IMR-90 (cell line): ENCODE results near the gene ZNF546. TPM values are rescaled to one million over a fixed set of nuclear protein-coding genes. Genes with fewer than 3 reads are reported as not detected.

Source experiments
- ATAC-seq: fragments of 200-7000 bp; cut with Tn5 transposase; 2 replicates; pipeline ENCODE4 v1.9.1; 2020; ENCODE audit warnings: low read depth, mild to moderate bottlenecking, moderate library complexity
- BruUV-seq: library from RNA; stranded (reverse); fragments of 400-500 nt; replicated peaks from 2 replicates; lab custom pipeline; 2021; lab: Mats Ljungman, UMichigan
- CTCF ChIA-PET: fragments of 300-600 bp; formaldehyde crosslinking; extraction: SDS; loops from one replicate; lab custom pipeline; 2021; ENCODE audit warnings: antibody characterized with exemption; lab: Yijun Ruan, JAX
- POLR2A ChIA-PET: fragments of 300-600 bp; sonication (Branson Sonifier 250); formaldehyde crosslinking; loops from one replicate; lab custom pipeline; 2022; ENCODE audit warnings: antibody characterized with exemption; ENCODE audit not compliant: unreplicated experiment; lab: Charles Lee
- DNase-seq: peaks from one replicate; pipeline ENCODE4 v3.0.0; 2013
- H2AFZ ChIP-seq: replicated peaks from 2 replicates; pipeline ENCODE3; 2013; ENCODE audit warnings: low read length, mild to moderate bottlenecking; ENCODE audit not compliant: poor library complexity
- H2AK5ac ChIP-seq: 2 replicates; pipeline ENCODE4 v1.6.1; 2013; ENCODE audit warnings: low read depth, low read length, inconsistent platforms
- H2AK9ac ChIP-seq: replicated peaks from 2 replicates; pipeline ENCODE3; 2013; ENCODE audit warnings: mild to moderate bottlenecking, low read depth, low read length, moderate library complexity; ENCODE audit not compliant: poor library complexity
- H2BK120ac ChIP-seq: 2 replicates; pipeline ENCODE4 v1.6.1; 2013; ENCODE audit warnings: low read depth, low read length, inconsistent platforms
- H2BK15ac ChIP-seq: 3 replicates; pipeline ENCODE4 v1.6.1; 2013; ENCODE audit warnings: low read depth, low read length, inconsistent platforms
- H2BK20ac ChIP-seq: 2 replicates; pipeline ENCODE4 v1.6.1; 2013; ENCODE audit warnings: low read depth, mild to moderate bottlenecking, inconsistent platforms, low read length, moderate library complexity
- H2BK5ac ChIP-seq: 2 replicates; pipeline ENCODE4 v1.6.1; 2013; ENCODE audit warnings: mild to moderate bottlenecking, low read depth, low read length, inconsistent platforms; ENCODE audit not compliant: poor library complexity, severe bottlenecking
- H3K14ac ChIP-seq: replicated peaks from 2 replicates; pipeline ENCODE4 v1.6.1; 2013; ENCODE audit warnings: low read depth, low read length, inconsistent platforms
- H3K18ac ChIP-seq: 2 replicates; pipeline ENCODE4 v1.6.1; 2013; ENCODE audit warnings: low read depth, low read length, control low read depth
- H3K23ac ChIP-seq: 2 replicates; pipeline ENCODE4 v1.6.1; 2013; ENCODE audit warnings: low read depth, low read length, inconsistent platforms
- H3K27ac ChIP-seq: 2 replicates; pipeline ENCODE4 v1.5.1; 2013; ENCODE audit warnings: mild to moderate bottlenecking, control low read depth, low read length; ENCODE audit not compliant: insufficient read depth
- H3K27me3 ChIP-seq: 2 replicates; pipeline ENCODE4 v1.6.1; 2013; ENCODE audit warnings: low read length; ENCODE audit not compliant: control insufficient read depth, insufficient read depth
- H3K36me3 ChIP-seq: 2 replicates; pipeline ENCODE4 v1.6.1; 2013; ENCODE audit warnings: low read length, mixed read lengths; ENCODE audit not compliant: control insufficient read depth, insufficient read depth
- H3K4ac ChIP-seq: 2 replicates; pipeline ENCODE4 v1.6.1; 2013; ENCODE audit warnings: low read depth, low read length, inconsistent platforms
- H3K4me1 ChIP-seq: 2 replicates; pipeline ENCODE4 v1.6.1; 2013; ENCODE audit warnings: low read length, mixed read lengths; ENCODE audit not compliant: control insufficient read depth, insufficient read depth
- H3K4me2 ChIP-seq: 2 replicates; pipeline ENCODE4 v1.6.1; 2013; ENCODE audit warnings: low read depth, mild to moderate bottlenecking, control low read depth, low read length, moderate library complexity
- H3K4me3 ChIP-seq: 2 replicates; pipeline ENCODE4 v1.5.1; 2013; ENCODE audit warnings: low read depth, mild to moderate bottlenecking, control low read depth, low read length, moderate library complexity; ENCODE audit not compliant: insufficient read depth
- H3K56ac ChIP-seq: 2 replicates; pipeline ENCODE4 v1.6.1; 2013; ENCODE audit warnings: low read length, inconsistent platforms; ENCODE audit not compliant: insufficient read depth; ENCODE audit errors: extremely low read depth
- H3K79me1 ChIP-seq, 2 experiments: 2 replicates each; pipeline ENCODE4 v1.6.1; 2013; ENCODE audit warnings: low read length in 2 of 2, inconsistent platforms in 1 of 2, low read depth in 1 of 2
- H3K9ac ChIP-seq: 2 replicates; pipeline ENCODE4 v1.6.1; 2013; ENCODE audit warnings: low read depth, low read length, control low read depth
- H3K9me1 ChIP-seq: 2 replicates; pipeline ENCODE4 v1.6.1; 2013; ENCODE audit warnings: low read length, inconsistent platforms; ENCODE audit not compliant: insufficient read depth
- H3K9me3 ChIP-seq: 2 replicates; pipeline ENCODE4 v1.6.1; 2013; ENCODE audit warnings: low read length; ENCODE audit not compliant: control insufficient read depth, insufficient read depth
- H4K20me1 ChIP-seq: 2 replicates; pipeline ENCODE4 v1.6.1; 2013; ENCODE audit warnings: low read length, inconsistent platforms; ENCODE audit not compliant: insufficient read depth
- H4K5ac ChIP-seq: 2 replicates; pipeline ENCODE4 v1.6.1; 2013; ENCODE audit warnings: mild to moderate bottlenecking, low read depth, low read length, control low read depth
- H4K8ac ChIP-seq, 2 experiments: 2 replicates each; pipeline ENCODE4 v1.6.1; 2013; ENCODE audit warnings: low read depth in 2 of 2, low read length in 2 of 2, control low read depth in 1 of 2, inconsistent platforms in 1 of 2
- H4K91ac ChIP-seq: 2 replicates; pipeline ENCODE4 v1.6.1; 2013; ENCODE audit warnings: low read depth, low read length, inconsistent platforms; ENCODE audit not compliant: insufficient read depth
- BHLHE40 ChIP-seq: fragments of 150-350 bp; IDR thresholded peaks from 2 replicates; pipeline ENCODE4 v1.6.1; 2016; ENCODE audit warnings: mild to moderate bottlenecking, low read depth, low read length
- CHD1 ChIP-seq: IDR thresholded peaks from 2 replicates; pipeline ENCODE4 v1.6.1; 2012; ENCODE audit warnings: low read depth, low read length, improper control_type of control experiment
- CTCF ChIP-seq: conservative IDR thresholded peaks from 2 replicates; pipeline ENCODE4 v1.5.1; 2012; ENCODE audit warnings: mild to moderate bottlenecking, low read depth, low read length, improper control_type of control experiment
- NFE2L2 ChIP-seq: fragments of 150-350 bp; IDR thresholded peaks from 2 replicates; pipeline ENCODE4 v1.6.1; 2016; ENCODE audit warnings: low read depth, mild to moderate bottlenecking, low read length
- RCOR1 ChIP-seq: IDR thresholded peaks from 2 replicates; pipeline ENCODE4 v1.6.1; 2012; ENCODE audit warnings: mild to moderate bottlenecking, low read length, improper control_type of control experiment; ENCODE audit not compliant: insufficient replicate concordance
- RFX5 ChIP-seq: IDR thresholded peaks from 2 replicates; pipeline ENCODE4 v1.8.0; 2012; ENCODE audit warnings: low read depth, mild to moderate bottlenecking, low read length, moderate library complexity
- WGBS, 2 experiments: methylation state at CpG; one replicate each; pipeline versions ENCODE4 v1.1.5 to v1.1.7; 2013; ENCODE audit warnings: missing lambda C conversion rate in 2 of 2; ENCODE audit not compliant: insufficient read length in 1 of 2; ENCODE audit errors: extremely low coverage in 2 of 2; 5-methylcytosine and 5-hydroxymethylcytosine counted together
- dilution Hi-C: fragments of 300-500 bp; cut with HindIII; formaldehyde crosslinking; loops from one replicate; pipeline ENCODE4 v1.14.3; 2018; ENCODE audit warnings: low sequenced_read_pairs; ENCODE audit not compliant: unreplicated experiment
- in situ Hi-C: fragments of 300-500 bp; cut with MboI; formaldehyde crosslinking; loops from 3 replicates; pipeline ENCODE4 v1.14.3; 2019; ENCODE audit warnings: low sequenced_read_pairs, inconsistent platforms, mixed read lengths
- intact Hi-C: fragments of 100-400 bp; cut with micrococcal nuclease; formaldehyde crosslinking; loops from 2 replicates; pipeline ENCODE4 v1.10.0; 2022
- polyA plus RNA-seq, 3 experiments: library from polyadenylated mRNA; depleted of rRNA; stranded (reverse); fragments of >200 nt; gene quantifications; 2 replicates each; pipeline ENCODE4 v1.2.3, GENCODE V29; 2012; ENCODE audit warnings: low replicate concordance in 1 of 3
- total RNA-seq: library from RNA; depleted of rRNA; stranded (reverse); fragments of >200 nt; gene quantifications from 2 replicates; pipeline ENCODE4 v1.2.3, GENCODE V29; 2012

The ZNF546 gene
- total and polyA plus RNA-seq, 2 of the 4 experiments (the other 2 are of a cell fraction): 1.6 to 6.5 TPM

- Histone ChIP-seq H3K36me3 (no peaks in the 10 kb centered on the region; the same call in 1 of the 2 replicates), H3K4ac (no peak overlapping the region), H2AFZ (no peak overlapping the region), H4K5ac (no peak overlapping the region), H4K20me1 (no peaks in the 10 kb centered on the region), H2BK120ac (no peak overlapping the region), H3K14ac (no peak overlapping the region), H3K79me1 (no peaks in the 10 kb centered on the region), H2AK5ac (no peak overlapping the region), H3K4me1 (no peaks in the 10 kb centered on the region), H3K56ac (no peak overlapping the region), H3K9me1 (no peaks in the 10 kb centered on the region), H3K9ac (no peak overlapping the region), H3K4me2 (no peak overlapping the region), H2BK20ac (no peak overlapping the region), H3K27ac (no peak overlapping the region), H3K27me3 (no peaks in the 10 kb centered on the region), H2BK5ac (no peak overlapping the region), H2AK9ac (no peak overlapping the region), H3K4me3 (no peak overlapping the region), H3K18ac (no peak overlapping the region), H4K8ac (no peak overlapping the region), H3K9me3 (peaks cover 58% of the 10 kb centered on the region), H4K91ac (no peak overlapping the region), H3K23ac (no peak overlapping the region), H2BK15ac (no peak overlapping the region)
- ATAC-seq (no peak), DNase-seq (no peak)
- CTCF ChIA-PET: no interaction called here
- intact Hi-C loops: no loop called here
- no TSS peak for BruUV-seq
- TF ChIP-seq CTCF (no peak), RCOR1 (no peak), NFE2L2 (no peak), RFX5 (no peak), BHLHE40 (no peak), CHD1 (no peak)
- POLR2A ChIA-PET: no interaction called here
- WGBS, 2 experiments: no CpG with 5 or more reads among the region's 5 CpGs
- dilution Hi-C loops: no loop called here
- in situ Hi-C loops: no loop called here
Observed at GRCh38 chr19:40026597-40026970, 29.7 kb downstream of the ZNF546 start.
